Measurements from ENCODE around the gene SCMH1.

Gene SCMH1

DNA sequence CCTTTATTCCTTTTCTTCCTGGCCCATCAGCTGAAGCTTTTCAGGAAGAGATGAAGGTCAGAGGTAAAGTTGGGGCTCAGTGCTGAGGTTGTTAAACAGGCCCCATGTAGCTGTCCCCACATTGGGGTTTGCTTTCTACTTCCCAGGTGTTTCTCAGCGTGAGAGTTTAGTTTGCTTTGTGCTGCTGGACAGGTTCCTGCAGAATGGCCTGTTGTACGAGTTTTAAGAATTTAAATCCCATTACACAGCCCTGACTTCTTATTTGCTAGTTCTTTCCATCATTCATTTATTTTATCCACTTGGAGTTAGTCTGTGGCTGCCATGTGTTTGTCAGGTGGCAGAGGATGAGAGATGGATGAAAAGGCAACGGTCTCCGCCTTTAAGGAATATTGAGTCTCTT is 243.4 kb downstream of the SCMH1 start:
- DNase-seq (ENCODE audit: low spot score), result no peak

DNA sequence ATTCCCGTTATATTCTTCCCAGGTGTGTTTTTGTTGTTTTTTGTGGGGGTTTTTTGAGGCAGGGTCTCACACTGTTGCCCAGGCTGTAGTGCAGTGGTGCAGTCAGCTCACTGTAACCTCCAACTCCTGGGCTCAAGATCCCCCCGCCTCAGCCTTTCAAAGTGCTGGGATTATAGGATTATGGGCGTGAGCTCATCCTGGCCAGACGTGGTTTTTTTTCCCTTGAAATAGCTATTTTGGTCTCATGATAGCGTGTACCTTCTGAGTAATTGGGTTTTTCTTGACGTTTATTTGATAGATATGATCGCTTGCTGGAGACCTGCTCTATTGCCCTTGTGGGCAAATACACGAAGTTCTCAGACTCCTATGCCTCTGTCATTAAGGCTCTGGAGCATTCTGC is 245.0 kb downstream of the SCMH1 start:
- DNase-seq (ENCODE audit: low spot score), result no peak

DNA sequence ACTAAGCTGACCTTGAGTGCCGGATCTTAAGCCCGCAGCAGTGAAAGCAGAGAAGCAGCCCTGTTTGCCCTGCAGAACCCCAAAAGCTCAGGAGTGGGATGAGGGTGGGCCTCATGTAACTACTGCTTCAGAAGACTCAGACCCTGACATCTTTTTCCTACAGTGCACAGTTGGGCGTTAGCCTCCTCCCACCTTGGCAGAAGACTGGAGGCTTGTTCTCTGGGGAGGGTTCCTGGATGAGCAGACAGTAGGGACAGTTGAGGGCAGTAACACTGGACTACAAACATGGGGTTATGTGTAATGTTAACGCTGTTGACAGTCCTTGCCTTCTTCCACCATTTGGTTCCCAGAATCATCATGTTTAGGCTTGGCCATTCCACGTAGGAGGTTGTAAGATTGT is 253.0 kb downstream of the SCMH1 start:
- DNase-seq (ENCODE audit: low spot score), result no peak

DNA sequence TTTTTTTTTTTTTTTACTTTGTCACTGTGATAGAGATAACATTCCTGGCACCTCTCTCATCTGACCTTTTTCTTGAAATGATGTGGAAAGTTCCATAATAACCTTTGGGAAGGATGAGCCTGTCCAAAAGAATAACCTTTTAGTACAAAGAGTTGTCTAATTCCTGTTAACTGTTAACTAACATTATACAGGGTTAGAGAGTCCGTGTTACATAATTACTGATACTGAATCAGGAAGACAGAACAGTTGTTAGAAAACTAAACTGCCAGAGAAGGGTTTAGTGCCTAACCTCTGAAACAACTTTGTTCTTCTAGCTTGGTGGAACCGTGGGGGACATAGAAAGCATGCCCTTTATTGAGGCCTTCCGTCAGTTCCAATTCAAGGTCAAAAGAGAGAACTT is 253.8 kb downstream of the SCMH1 start:
- DNase-seq (ENCODE audit: low spot score), result no peak

DNA sequence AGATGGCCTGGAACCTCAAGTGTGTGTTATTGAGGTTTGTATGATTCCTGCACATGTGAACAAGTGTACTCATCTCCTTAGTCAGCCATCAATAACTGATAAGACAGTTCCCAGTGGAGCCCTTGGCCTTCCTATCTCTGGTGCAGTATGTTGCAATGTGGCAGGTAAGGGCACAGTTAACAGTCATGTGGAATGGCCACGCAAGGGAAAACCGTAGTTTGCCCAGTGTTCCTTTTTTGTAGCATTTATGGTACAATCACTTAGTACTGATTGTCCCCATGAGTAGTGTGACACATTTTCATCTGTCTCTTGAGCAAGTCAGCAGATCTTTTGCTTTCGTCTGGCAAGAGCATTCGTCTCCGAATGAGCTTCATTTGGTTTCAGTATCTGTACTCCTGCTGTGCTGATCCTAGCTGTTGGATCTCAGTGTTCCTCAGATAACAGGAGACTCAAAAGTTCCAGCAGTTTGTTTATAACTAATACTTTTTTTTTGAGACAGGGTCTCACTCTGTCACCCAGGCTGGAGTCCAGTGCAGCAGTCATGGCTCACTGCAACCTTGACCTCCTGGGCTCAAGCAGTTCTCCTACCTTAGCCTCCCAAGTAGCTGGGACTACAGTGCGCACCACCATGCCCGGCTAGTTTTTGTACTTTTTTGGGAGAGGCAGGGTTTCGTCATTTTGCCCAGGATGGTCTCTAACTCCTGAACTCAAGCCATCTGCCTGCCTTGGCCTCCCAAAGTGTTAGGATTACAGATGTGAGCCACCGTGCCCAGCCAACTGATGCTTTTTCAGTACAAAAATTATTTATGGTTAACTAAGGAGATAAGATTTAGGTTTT is 254.4 kb downstream of the SCMH1 start:
- no peak for DNase-seq (ENCODE audit: low spot score)

DNA sequence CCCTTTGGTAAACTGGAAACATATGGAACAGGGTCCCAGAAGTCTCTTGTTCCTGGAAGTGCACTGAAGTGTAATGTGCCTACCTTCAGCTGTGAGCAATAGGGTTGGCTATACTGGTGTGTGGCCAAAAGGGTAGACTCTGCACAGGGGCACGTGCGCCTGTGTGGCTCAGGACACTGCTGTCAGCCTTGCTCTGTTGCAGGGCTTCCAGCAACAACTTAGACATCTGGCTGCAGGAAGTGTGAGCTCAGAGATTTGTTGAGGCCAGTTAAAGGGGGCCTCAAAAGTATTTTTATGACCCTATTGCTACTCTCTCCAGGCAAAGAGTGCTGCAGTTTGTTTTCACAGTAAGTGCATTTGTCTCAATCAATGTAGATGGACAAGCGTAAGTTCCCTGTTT is 255.2 kb downstream of the SCMH1 start:
- DNase-seq (ENCODE audit: low spot score), result no peak

DNA sequence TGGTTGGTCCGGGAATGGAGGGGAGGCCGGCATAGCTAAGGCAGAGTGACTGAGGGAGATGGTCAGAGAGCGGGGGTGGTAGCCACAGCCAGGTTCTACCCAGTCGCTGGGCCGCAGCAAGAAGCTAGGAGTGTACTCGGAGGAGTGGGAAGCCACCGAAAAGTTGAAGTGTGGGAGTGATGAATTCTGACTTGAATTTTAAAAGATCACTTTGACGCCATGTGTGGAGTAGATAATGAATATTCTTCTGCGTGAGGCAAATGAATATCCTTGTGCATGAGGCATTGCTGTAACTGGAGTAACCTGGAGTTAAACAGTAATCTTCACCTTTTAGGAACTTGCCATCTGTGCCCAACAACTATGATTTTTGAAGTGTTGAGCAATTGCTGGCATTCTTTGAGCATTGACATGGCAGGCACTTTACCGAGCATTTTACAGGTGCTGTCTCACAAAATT is 255.8 kb downstream of the SCMH1 start:
- no peak for DNase-seq (ENCODE audit: low spot score)

DNA sequence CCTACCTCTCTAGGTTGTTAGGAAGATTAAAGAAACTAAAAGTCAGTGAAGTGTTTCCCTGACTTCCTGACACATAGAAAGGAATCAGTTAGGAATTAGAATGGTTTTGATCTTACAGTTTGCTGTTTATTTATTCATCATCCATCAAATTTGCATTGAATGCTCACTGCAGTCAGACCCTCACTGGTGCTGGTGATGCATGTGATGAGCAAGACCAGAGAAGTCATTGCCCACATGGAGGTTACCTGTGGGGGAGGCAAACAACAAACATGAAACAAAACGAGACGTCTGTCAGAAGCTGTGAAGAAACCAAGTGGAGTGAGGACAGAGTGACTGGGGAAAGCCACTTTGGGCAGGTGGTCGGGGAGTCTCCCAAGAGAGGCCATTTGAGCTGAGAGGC is 256.2 kb downstream of the SCMH1 start:
- no peak for DNase-seq (ENCODE audit: low spot score)

DNA sequence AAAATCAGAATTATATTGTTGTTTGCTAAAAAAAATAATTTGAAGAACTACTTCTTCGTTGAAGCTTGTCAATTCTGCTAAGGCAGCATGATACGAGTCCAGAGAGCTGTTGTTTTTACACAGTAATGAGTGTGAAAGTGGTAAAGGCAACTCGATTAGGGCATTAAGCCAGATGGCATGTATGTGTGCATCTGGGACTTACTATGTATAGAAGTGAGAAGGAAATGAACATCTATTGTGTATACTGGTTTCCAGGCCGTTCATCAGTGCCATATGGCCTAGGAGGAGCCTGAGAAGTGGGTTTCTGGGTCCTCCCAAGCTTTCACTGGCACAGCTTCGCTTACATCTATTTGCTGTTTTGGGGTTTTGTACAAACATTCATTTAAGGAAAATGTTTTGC is 256.9 kb downstream of the SCMH1 start:
- no peak for DNase-seq (ENCODE audit: low spot score)

DNA sequence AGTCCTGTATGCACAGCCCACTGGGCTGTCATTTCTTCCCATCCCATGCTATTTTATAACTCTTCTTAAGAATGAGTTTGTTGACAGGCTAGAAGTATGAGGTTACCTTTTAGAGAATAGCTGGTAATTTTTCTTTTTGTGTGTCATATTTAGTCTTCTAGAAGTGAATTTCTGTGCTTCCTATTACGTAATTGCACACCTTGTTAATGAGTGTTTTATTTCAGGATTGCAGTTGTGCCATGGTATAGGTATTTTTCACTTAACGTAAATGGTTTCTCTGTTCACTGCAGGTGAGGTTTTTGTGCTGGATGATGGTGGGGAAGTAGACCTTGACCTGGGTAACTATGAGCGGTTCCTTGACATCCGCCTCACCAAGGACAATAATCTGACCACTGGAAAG is 257.6 kb downstream of the SCMH1 start:
- no peak for DNase-seq (ENCODE audit: low spot score)

DNA sequence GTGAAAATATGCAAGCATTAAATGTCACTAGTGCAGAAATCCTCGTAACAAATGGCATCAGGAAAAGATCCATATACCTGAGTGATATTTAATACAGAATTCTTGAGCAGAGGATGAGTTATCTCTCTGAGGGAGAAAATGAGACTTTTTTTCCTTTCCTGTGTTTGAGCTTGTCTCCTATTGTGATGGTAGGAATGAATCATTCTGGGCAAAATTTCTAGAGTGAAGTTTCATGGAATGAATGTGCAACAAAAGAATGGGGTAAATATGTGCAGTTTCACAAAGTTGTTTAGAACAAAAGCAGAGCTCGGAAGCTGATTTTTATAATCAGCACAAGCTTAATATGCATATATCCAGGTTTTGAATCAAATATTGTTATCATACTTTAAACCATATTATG is 258.0 kb downstream of the SCMH1 start:
- DNase-seq (ENCODE audit: low spot score), result no peak

DNA sequence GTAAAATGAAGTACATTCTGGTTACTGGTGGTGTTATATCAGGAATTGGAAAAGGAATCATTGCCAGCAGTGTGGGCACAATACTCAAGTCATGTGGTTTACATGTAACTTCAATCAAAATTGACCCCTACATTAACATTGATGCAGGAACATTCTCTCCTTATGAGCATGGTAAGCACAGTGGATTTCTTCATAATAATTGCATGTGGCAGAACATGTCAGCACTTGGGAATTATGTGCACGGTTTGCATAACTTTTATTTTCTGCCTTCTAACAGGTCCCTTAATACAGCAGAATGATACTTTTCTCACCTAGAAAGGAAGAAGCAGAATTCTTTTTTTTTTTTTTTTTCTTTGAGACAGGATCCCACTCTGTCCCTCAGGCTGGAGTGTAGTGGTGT is 258.8 kb downstream of the SCMH1 start:
- DNase-seq (ENCODE audit: low spot score), result no peak

DNA sequence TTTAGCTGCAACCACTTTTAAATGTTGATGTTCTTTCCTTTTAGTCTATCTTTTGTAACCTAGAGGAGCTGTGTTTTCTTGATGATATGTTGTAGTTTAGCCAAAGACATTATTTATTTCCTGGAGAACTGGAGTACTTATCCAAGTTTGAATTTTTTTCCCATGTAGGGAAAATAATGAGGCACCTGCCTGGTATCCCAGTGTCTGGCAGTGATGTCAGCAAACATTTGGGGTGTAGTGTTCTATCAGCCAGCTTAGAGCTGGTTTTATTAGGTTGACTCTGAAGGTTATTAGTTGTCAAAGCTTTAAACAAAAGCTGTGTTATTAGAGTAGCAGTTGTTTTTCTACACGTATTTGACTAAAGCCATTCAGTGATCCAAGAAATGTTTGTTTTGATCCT is 259.4 kb downstream of the SCMH1 start:
- DNase-seq (ENCODE audit: low spot score), result no peak

DNA sequence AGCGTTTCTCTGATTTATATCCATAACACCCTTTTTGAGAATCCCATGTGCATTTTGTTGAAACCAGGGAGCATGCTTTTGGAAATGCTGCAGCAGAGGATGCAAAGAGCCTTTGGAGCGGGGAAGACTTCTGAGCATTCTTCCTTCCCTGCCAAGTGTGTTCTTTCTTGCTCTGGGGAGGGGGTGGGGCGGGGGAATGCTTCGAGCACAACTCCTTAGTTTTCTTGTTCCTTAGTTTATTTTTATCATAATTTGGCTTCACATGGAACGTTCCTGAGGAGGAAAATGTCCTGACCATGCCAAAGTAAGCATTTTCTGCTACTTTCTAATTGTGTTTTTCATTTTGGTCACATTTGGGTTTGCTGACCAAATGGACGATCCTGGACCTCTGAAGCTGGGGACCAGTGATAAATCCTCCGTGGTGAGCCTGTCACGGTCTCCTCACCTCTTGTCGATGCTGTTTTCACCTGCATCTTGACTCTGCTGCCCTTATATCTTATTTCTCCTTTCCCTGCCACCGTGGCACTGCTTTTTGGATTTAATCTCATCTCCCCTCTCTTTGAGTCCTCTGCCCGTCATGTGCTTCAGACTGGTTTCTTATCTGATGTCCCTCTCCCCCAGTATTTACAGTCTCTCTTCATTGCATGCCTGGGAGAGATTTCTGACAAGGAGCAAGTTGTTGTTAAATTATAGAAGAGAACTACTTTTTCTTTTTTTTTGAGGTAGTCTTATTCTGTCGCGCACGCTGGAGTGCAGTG is 260.2 kb downstream of the SCMH1 start:
- no peak for DNase-seq (ENCODE audit: low spot score)

DNA sequence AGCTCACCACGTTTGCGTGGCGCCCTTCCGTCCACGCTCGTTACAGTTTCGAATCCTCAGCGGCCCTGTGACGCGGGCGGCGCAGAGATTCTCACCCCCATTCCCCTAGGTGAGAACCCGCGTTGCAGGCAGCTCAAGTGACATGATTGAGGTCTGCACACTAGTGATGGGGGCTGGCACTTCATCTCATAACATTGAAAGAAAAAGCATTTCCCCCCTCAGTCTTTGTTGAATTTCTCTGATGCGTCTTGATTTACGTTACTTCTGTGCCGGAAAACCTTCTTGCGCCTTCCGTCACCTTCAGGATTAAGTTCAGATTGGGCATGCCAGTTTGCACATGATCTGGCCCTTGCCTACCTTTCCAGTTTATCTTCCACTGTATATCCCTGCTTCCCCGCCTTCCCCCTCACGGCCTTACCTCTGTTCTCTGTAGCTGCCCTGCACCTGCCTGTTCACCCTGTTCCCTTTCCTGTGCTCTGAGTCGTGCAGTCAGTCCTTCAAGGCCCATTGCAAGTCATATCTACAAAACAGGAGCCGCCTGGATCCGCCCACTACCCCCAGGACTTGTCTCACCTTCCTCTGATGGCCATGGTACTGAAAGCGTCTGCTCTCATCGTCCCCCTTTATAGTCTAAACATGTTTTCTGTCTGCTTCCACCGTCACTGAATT is 261.5 kb downstream of the SCMH1 start:
- DNase-seq (ENCODE audit: low spot score), result no peak

DNA sequence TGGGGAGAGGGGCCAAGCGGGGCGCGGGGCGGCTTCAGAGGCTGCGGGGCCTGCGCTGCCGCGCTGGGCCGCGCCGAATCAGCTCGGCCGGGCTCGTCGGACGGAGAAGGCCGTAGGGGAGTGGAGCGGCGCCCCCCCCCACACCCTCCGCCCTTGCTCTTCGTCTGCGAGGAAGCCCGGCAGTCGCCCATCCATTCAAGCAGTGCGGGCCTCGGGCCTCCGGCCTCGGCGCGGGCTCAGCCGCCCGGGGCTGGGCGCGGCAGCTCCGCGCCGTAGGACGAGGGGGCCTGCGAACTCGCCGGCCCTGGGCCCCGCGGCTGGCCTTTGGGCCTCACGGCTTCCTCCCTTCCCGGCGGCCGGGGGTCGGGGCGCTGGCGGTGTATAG is 262.0 kb downstream of the SCMH1 start:
- no peak for DNase-seq (ENCODE audit: low spot score)

DNA sequence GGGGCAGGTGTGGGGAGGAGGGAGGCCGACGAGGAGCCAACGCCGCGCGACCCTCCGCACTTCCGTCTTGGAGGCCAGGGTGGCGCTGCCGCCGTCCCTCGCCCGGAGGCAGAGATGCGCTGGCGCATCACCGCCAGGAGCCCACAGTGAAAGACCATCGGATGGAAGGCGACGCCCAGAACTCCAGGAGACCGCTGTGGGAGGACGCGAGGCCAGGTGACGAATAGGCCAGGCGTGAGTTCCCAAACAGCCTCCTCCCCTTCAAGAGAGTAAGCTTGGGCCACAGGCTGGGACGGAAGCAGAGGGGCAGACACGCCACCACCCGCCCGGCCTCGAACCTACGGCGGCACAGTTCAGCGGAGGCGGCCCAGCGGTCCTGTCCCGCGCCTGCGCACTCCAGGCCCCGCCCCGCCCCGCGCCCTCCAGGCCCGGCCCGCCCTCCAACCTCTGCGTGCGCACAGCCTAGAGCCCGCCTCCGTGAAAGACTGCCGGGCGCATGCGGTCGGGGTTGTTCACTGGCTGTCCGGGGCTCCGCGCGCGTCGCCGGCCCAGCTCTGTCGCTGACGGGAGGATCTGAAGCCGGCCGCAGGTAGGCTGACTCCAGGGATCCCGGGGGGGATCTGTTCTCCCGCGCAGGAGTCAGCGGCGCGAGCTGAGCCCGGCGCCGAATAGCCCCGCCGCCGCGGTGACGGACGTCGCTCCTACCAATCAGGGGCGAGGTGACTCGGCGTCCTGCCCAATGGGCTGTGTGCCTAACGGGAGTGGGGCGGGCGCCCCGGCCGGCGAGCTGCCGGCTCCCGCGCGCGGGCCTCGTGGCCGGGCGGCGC is 262.7 kb downstream of the SCMH1 start, which contains the start of gene CTPS1:
Gene CTPS1 (plus strand): TSS at position 456 of the 827 bp plus-strand sequence. CDS start 3,595 bp downstream, outside the sequence.
- peak; percentile 90 for DNase-seq (ENCODE audit: low spot score)

DNA sequence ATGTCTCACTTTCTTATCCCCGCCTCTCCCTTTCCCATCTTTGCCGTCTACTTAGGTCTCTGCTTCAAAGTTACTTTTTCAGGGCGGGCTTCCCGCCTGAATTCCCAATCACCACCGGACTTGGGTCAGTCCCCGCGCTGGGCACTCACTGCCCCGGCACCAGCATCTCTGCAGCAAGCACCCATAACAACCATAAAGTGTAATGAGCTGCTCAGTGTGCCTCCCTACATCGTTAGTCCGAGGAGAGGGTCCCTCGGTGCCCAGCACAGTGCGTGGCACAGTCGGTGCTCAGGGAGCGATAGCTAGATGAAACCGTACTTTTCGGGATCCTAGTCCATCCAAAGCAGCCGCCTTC is 263.2 kb downstream of the SCMH1 start:
- DNase-seq (ENCODE audit: low spot score), result no peak

DNA sequence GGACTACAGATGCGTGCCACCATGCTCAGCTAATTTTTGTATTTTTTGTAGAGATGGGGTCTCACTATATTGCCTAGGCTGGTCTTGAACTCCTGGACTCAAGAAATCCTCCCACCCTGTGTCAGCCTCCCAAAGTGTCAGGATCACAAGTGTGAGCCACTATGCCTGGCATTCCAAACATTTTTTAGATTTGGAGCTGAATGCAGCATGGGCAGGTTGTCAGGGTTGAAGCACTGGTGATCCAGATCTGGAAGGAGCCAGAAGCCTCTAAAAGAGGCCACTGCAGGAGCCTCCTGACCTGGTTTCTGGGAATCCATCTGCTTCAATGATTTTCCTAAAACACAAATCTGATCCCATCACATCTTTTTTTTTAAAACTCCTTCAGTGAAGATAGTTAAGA is 264.4 kb downstream of the SCMH1 start:
- no peak for DNase-seq (ENCODE audit: low spot score)

Data from kidney capillary endothelial cell (primary cell).